ENCODE results near the gene OR10J1.

DNA sequence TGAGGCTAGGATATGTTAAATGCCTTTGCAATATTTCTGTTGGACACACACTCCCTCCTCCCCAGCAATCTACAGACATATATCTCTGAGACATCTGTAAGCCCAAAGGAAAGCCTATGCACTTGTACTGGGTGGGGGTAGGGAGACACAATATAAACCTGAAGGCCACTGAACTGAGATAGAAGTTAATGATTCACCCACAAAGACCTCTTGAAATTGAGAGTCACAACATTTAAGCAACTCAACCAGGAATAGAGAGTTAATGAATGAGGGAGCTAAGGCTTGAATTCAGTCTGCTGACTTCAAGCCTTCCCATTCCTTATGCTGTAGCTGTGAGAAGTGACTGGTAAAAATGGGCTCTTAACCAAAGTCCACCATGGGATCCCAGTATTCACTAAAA is 5.0 kb downstream of the OR10J1 start:
- TF ChIP-seq POLR2A (IDR thresholded peaks at IDR 0.05): no peak
- TF ChIP-seq, protein P1, sequence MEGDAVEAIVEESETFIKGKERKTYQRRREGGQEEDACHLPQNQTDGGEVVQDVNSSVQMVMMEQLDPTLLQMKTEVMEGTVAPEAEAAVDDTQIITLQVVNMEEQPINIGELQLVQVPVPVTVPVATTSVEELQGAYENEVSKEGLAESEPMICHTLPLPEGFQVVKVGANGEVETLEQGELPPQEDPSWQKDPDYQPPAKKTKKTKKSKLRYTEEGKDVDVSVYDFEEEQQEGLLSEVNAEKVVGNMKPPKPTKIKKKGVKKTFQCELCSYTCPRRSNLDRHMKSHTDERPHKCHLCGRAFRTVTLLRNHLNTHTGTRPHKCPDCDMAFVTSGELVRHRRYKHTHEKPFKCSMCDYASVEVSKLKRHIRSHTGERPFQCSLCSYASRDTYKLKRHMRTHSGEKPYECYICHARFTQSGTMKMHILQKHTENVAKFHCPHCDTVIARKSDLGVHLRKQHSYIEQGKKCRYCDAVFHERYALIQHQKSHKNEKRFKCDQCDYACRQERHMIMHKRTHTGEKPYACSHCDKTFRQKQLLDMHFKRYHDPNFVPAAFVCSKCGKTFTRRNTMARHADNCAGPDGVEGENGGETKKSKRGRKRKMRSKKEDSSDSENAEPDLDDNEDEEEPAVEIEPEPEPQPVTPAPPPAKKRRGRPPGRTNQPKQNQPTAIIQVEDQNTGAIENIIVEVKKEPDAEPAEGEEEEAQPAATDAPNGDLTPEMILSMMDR (IDR thresholded peaks at IDR 0.05): no peak

All from uterus (tissue), 2 donors.